Duodenal mucosa (tissue), 2 donors: ENCODE results near the gene GNL1.

Experiments
- H3K27ac ChIP-seq: one replicate; pipeline ENCODE4 v1.7.0; 2013; ENCODE audit warnings: low read depth, low read length
- H3K27me3 ChIP-seq, 2 donors: one replicate each; pipeline ENCODE4 v1.7.0; 2013; ENCODE audit warnings: low read length in 2 of 2, control low read depth in 1 of 2; ENCODE audit not compliant: insufficient read depth in 2 of 2, control insufficient read depth in 1 of 2
- H3K36me3 ChIP-seq, 2 donors: one replicate each; pipeline ENCODE4 v1.7.0; 2013; ENCODE audit warnings: low read length in 2 of 2, control low read depth in 1 of 2; ENCODE audit not compliant: insufficient read depth in 2 of 2, control insufficient read depth in 1 of 2
- H3K4me1 ChIP-seq, 2 donors: one replicate each; pipeline ENCODE4 v1.7.0; 2013; ENCODE audit warnings: low read length in 2 of 2, control low read depth in 1 of 2; ENCODE audit not compliant: insufficient read depth in 2 of 2, control insufficient read depth in 1 of 2
- H3K4me3 ChIP-seq, 2 donors: one replicate each; pipeline ENCODE4 v1.7.0; 2013; ENCODE audit warnings: low read length in 2 of 2, low read depth in 1 of 2
- H3K9ac ChIP-seq, 2 donors: one replicate each; pipeline ENCODE4 v1.7.0; 2013; ENCODE audit warnings: low read length in 2 of 2, low read depth in 1 of 2
- H3K9me3 ChIP-seq, 2 donors: one replicate each; pipeline ENCODE4 v1.7.0; 2013; ENCODE audit warnings: low read length in 2 of 2, control low read depth in 1 of 2; ENCODE audit not compliant: control insufficient read depth in 1 of 2

GNL1 gene

GRCh38 chr6:30592287-30592686 is 36.0 kb upstream of the GNL1 start:
- H3K36me3 ChIP-seq: peaks cover 19 to 58% of the 10 kb centered on the region in 2 donors
- H3K4me3 ChIP-seq: no peak overlapping the region
- no peak overlapping the region for H3K27ac ChIP-seq
- H3K9ac ChIP-seq: no peak overlapping the region
- H3K27me3 ChIP-seq: no peaks in the 10 kb centered on the region
- no peaks in the 10 kb centered on the region for H3K4me1 ChIP-seq
- H3K9me3 ChIP-seq: no peaks in the 10 kb centered on the region

GRCh38 chr6:30591008-30591407 is 34.7 kb upstream of the GNL1 start:
- Histone ChIP-seq H3K4me1 (no peaks in the 10 kb centered on the region), H3K27me3 (no peaks in the 10 kb centered on the region), H3K4me3 (no peak overlapping the region), H3K36me3 (peaks cover 26 to 71% of the 10 kb centered on the region in 2 donors), H3K9ac (no peak overlapping the region), H3K9me3 (no peaks in the 10 kb centered on the region), H3K27ac (no peak overlapping the region)

GRCh38 chr6:30590509-30590908 is 34.2 kb upstream of the GNL1 start:
- Histone ChIP-seq H3K9ac (no peak overlapping the region), H3K9me3 (no peaks in the 10 kb centered on the region), H3K36me3 (peaks cover 31 to 76% of the 10 kb centered on the region in 2 donors), H3K4me1 (no peaks in the 10 kb centered on the region), H3K27ac (no peak overlapping the region), H3K27me3 (no peaks in the 10 kb centered on the region), H3K4me3 (no peak overlapping the region)

GRCh38 chr6:30589754-30590358 is 33.6 kb upstream of the GNL1 start:
- H3K4me3 ChIP-seq: no peak overlapping the region
- peaks cover 37 to 80% of the 10 kb centered on the region in 2 donors for H3K36me3 ChIP-seq
- H3K9ac ChIP-seq: no peak overlapping the region
- H3K27ac ChIP-seq: no peak overlapping the region
- no peaks in the 10 kb centered on the region for H3K9me3 ChIP-seq
- H3K27me3 ChIP-seq: no peaks in the 10 kb centered on the region
- H3K4me1 ChIP-seq: no peaks in the 10 kb centered on the region

GRCh38 chr6:30583921-30584320 is 27.6 kb upstream of the GNL1 start:
- H3K4me1 ChIP-seq: no peaks in the 10 kb centered on the region
- H3K9ac ChIP-seq: no peak overlapping the region
- H3K36me3 ChIP-seq: peaks cover 57 to 90% of the 10 kb centered on the region in 2 donors
- no peaks in the 10 kb centered on the region for H3K27me3 ChIP-seq
- no peaks in the 10 kb centered on the region for H3K9me3 ChIP-seq
- H3K4me3 ChIP-seq: no peak overlapping the region
- no peak overlapping the region for H3K27ac ChIP-seq

GRCh38 chr6:30578051-30578450 is 21.8 kb upstream of the GNL1 start:
- Histone ChIP-seq H3K9me3 (no peaks in the 10 kb centered on the region), H3K9ac (no peak overlapping the region), H3K4me3 (no peak overlapping the region), H3K27me3 (no peaks in the 10 kb centered on the region), H3K36me3 (peaks cover 43 to 66% of the 10 kb centered on the region in 2 donors), H3K27ac (no peak overlapping the region), H3K4me1 (peaks cover 5 to 8% of the 10 kb centered on the region in 2 donors)

- Histone ChIP-seq H3K27ac (no peak overlapping the region), H3K9ac (peak overlapping the region in 1 of 2 donors; percentile 3)
Observed at GRCh38 chr6:30573113-30573512, 16.8 kb upstream of the GNL1 start.

GRCh38 chr6:30572148-30572547 is 15.9 kb upstream of the GNL1 start:
- Histone ChIP-seq H3K9me3 (no peaks in the 10 kb centered on the region), H3K27me3 (no peaks in the 10 kb centered on the region), H3K4me3 (peak overlapping the region; percentile 91 to 96), H3K9ac (peak overlapping the region; percentile 0 to 89), H3K27ac (no peak overlapping the region), H3K4me1 (peaks cover 26 to 27% of the 10 kb centered on the region in 2 donors), H3K36me3 (peaks cover 5 to 12% of the 10 kb centered on the region in 2 donors)

More at GRCh38 chr6:30573113-30573512, 16.8 kb upstream of the GNL1 start:
- Histone ChIP-seq H3K9me3 (no peaks in the 10 kb centered on the region), H3K4me3 (peak overlapping the region in 1 of 2 donors; percentile 5), H3K4me1 (peaks cover 26 to 27% of the 10 kb centered on the region in 2 donors), H3K27me3 (no peaks in the 10 kb centered on the region), H3K36me3 (peaks cover 15 to 21% of the 10 kb centered on the region in 2 donors)

- peaks cover 26 to 27% of the 10 kb centered on the region in 2 donors for H3K4me1 ChIP-seq
- no peaks in the 10 kb centered on the region for H3K27me3 ChIP-seq
- H3K27ac ChIP-seq: peak overlapping the region; percentile 87
- H3K9ac ChIP-seq: peak overlapping the region; percentile 89 to 94
- peaks cover 2 to 8% of the 10 kb centered on the region in 2 donors for H3K36me3 ChIP-seq
- peak overlapping the region; percentile 91 to 96 for H3K4me3 ChIP-seq
- H3K9me3 ChIP-seq: no peaks in the 10 kb centered on the region
Observed at GRCh38 chr6:30571762-30572082, 15.4 kb upstream of the GNL1 start.

GRCh38 chr6:30571075-30571761 is 14.9 kb upstream of the GNL1 start, which contains the start of gene ABCF1:
TSS of gene ABCF1 (plus strand) at chr6:30571442. CDS start at chr6:30571488, 46 bp downstream.
- H3K9me3 ChIP-seq: no peaks in the 10 kb centered on the region
- no peaks in the 10 kb centered on the region for H3K27me3 ChIP-seq
- peaks cover 0 to 4% of the 10 kb centered on the region in 2 donors for H3K36me3 ChIP-seq
- H3K9ac ChIP-seq: peak within 1 kb of the TSS; percentile 89 to 94
- peak within 1 kb of the TSS; percentile 87 for H3K27ac ChIP-seq
- peaks cover 26 to 27% of the 10 kb centered on the region in 2 donors for H3K4me1 ChIP-seq
- H3K4me3 ChIP-seq: peak within 1 kb of the TSS; percentile 91 to 96
